AG04450 (cell line): ENCODE results near the gene DNPEP. TPM values are rescaled to one million over a fixed set of nuclear protein-coding genes. Genes with fewer than 3 reads are reported as not detected.
A peak's percentile ranks its signal among the peaks of the same experiment; 100 is the strongest.
"Not testable (repeated sequence)": the region's sequence is repeated elsewhere in the genome, so short reads cannot be mapped to it uniquely, and the experiment has no call there.

Experiments used
- CTCF ChIA-PET: fragments of 300-600, 350-600 bp; formaldehyde crosslinking; extraction: SDS; loops from one replicate; lab custom pipeline; 2022; ENCODE audit warnings: antibody characterized with exemption, inconsistent platforms; lab: Charles Lee
- POLR2A ChIA-PET: fragments of 350-600 bp; formaldehyde crosslinking; extraction: SDS; loops from one replicate; lab custom pipeline; 2021; ENCODE audit warnings: antibody characterized with exemption, inconsistent platforms; lab: Yijun Ruan, JAX
- DNase-seq: peaks from one replicate; pipeline ENCODE4 v3.0.0-alpha.2; 2011; ENCODE audit warnings: low read depth, low spot score
- H3K27ac ChIP-seq: one replicate; pipeline ENCODE4 v1.5.1; 2012; ENCODE audit warnings: low read depth, low read length, control low read depth
- H3K27me3 ChIP-seq: one replicate; pipeline ENCODE4 v1.6.0; 2012; ENCODE audit warnings: low read length; ENCODE audit not compliant: control insufficient read depth, insufficient read depth
- H3K4me3 ChIP-seq: 2 replicates; pipeline ENCODE4 v1.5.1; 2011; ENCODE audit warnings: mild to moderate bottlenecking, low read depth, low read length, control low read depth
- H3K9me3 ChIP-seq: 2 replicates; pipeline ENCODE4 v1.5.1; 2012; ENCODE audit warnings: low read length; ENCODE audit not compliant: control insufficient read depth, insufficient read depth
- CTCF ChIP-seq: IDR thresholded peaks from 2 replicates; pipeline ENCODE4 v1.5.1; 2011; ENCODE audit warnings: low read depth, low read length, control low read depth, inconsistent platforms
- polyA plus RNA-seq: library from polyadenylated mRNA; depleted of rRNA; stranded (reverse); fragments of >200 nt; gene quantifications from 2 replicates; pipeline ENCODE4 v1.2.3, GENCODE V29; 2011

The DNPEP gene
- polyA plus RNA-seq, 1 experiment, result 41.5 TPM

- Histone ChIP-seq H3K27ac (no peak overlapping the region), H3K9me3 (no peaks in the 10 kb centered on the region), H3K4me3 (no peak overlapping the region), H3K27me3 (peaks cover 11% of the 10 kb centered on the region)
- ChIA-PET POLR2A (interaction anchor here (0.6 kb wide), 1 partner anchor 86 kb away, joined by 3 read pairs; no protein-coding TSS in a partner anchor), CTCF (interaction anchor here (0.8 to 2.1 kb wide), 2 partner anchors 81 to 134 kb away, joined by 5 to 6 read pairs; no protein-coding TSS in a partner anchor)
- no peak for TF ChIP-seq CTCF
- no peak for DNase-seq
Observed at GRCh38 chr2:219395609-219396008, 7.9 kb upstream of the DNPEP start.

GRCh38 chr2:219395056-219395455, 7.3 kb upstream of the DNPEP start:
- CTCF ChIA-PET, result interaction anchor here (0.8 to 2.1 kb wide), 2 partner anchors 81 to 135 kb away, joined by 5 to 6 read pairs; no protein-coding TSS in a partner anchor
- H3K9me3 ChIP-seq, DNase-seq, H3K4me3 ChIP-seq, H3K27ac ChIP-seq: not testable (repeated sequence)
- peaks cover 11% of the 10 kb centered on the region for H3K27me3 ChIP-seq
- POLR2A ChIA-PET, result interaction anchor here (0.6 kb wide), 1 partner anchor 87 kb away, joined by 3 read pairs; no protein-coding TSS in a partner anchor

GRCh38 chr2:219392754-219393153, 5.0 kb upstream of the DNPEP start:
- Histone ChIP-seq H3K27me3 (peaks cover 11% of the 10 kb centered on the region), H3K27ac (no peak overlapping the region), H3K9me3 (no peaks in the 10 kb centered on the region), H3K4me3 (no peak overlapping the region)
- no peak for TF ChIP-seq CTCF
- ChIA-PET POLR2A (no interaction called here), CTCF (interaction anchor here (0.6 to 6.8 kb wide), 7 partner anchors 10 to 141 kb away, joined by 3 to 61 read pairs (median 6); a partner anchor contains a TSS)
- DNase-seq, result no peak

GRCh38 chr2:219388907-219389156, 1.1 kb upstream of the DNPEP start:
- TF ChIP-seq CTCF, result no peak
- Histone ChIP-seq H3K27me3 (peaks cover 8% of the 10 kb centered on the region), H3K4me3 (peak overlapping the region; percentile 49), H3K27ac (peak overlapping the region; percentile 39), H3K9me3 (no peaks in the 10 kb centered on the region; the same call in 1 of the 2 replicates)
- ChIA-PET POLR2A (interaction anchor here (0.6 to 0.7 kb wide), 2 partner anchors 108 to 181 kb away, joined by 3 read pairs; no protein-coding TSS in a partner anchor), CTCF (interaction anchor here (0.6 to 6.8 kb wide), 16 partner anchors 9 to 311 kb away, joined by 3 to 61 read pairs (median 5); partner anchors contain the start of gene SPEG)
- DNase-seq, result no peak

GRCh38 chr2:219388121-219388906, 602 bp upstream of the DNPEP start:
- TF ChIP-seq CTCF, result peak; percentile 46
- DNase-seq, result peak; percentile 96
- CTCF ChIA-PET, result interaction anchor here (0.6 to 6.8 kb wide), 24 partner anchors 10 to 312 kb away, joined by 3 to 61 read pairs (median 4); partner anchors contain the start of gene SPEG
- POLR2A ChIA-PET, result interaction anchor here (0.6 to 1.5 kb wide), 13 partner anchors 10 to 259 kb away, joined by 3 to 14 read pairs (median 4); partner anchors contain the start of genes DNAJB2, GMPPA and PTPRN
- Histone ChIP-seq H3K9me3 (no peaks in the 10 kb centered on the region; the same call in 1 of the 2 replicates), H3K4me3 (peak overlapping the region; percentile 49), H3K27me3 (peaks cover 8% of the 10 kb centered on the region), H3K27ac (peak overlapping the region; percentile 39)
